Renal cortex interstitium (tissue), 11 donors: ENCODE results near the gene SORD. TPM values are rescaled to one million over a fixed set of nuclear protein-coding genes. Genes with fewer than 3 reads are reported as not detected.
"Not testable (repeated sequence)": the region's sequence is repeated elsewhere in the genome, so short reads cannot be mapped to it uniquely, and the experiment has no call there.

Experiments
- DNase-seq, 11 donors: peaks; one replicate each; pipeline ENCODE4 v3.0.0-alpha.2; 2013; ENCODE audit warnings: low read depth in 9 of 11, low spot score in 4 of 11; ENCODE audit errors: extremely low read depth in 1 of 11
- polyA plus RNA-seq, 3 donors: library from polyadenylated mRNA; unstranded; fragments of 120-200 nt; gene quantifications; one replicate each; pipeline ENCODE4 v1.2.1, GENCODE V29; 2013; ENCODE audit not compliant: insufficient read length in 3 of 3

The SORD gene
- polyA plus RNA-seq, 3 donors, result 38.1 to 44.3 (median 41.7) TPM

GRCh38 chr15:45088801-45089711 is 66.1 kb downstream of the SORD start:
- DNase-seq, result no peak

- DNase-seq, result no peak
Measured at GRCh38 chr15:45089712-45090373, 66.8 kb downstream of the SORD start.

GRCh38 chr15:45091161-45091560 is 68.2 kb downstream of the SORD start:
- DNase-seq, result no peak

- no peak for DNase-seq
Measured at GRCh38 chr15:45091576-45091975, 68.6 kb downstream of the SORD start.

GRCh38 chr15:45093013-45093412 is 70.0 kb downstream of the SORD start:
- DNase-seq, result no peak

GRCh38 chr15:45093622-45094357 is 70.8 kb downstream of the SORD start:
- no peak for DNase-seq

GRCh38 chr15:45094358-45094730 is 71.3 kb downstream of the SORD start:
- no peak for DNase-seq

GRCh38 chr15:45095661-45096060 is 72.7 kb downstream of the SORD start:
- no peak for DNase-seq

- no peak for DNase-seq
Measured at GRCh38 chr15:45097466-45097865, 74.5 kb downstream of the SORD start.

- no peak for DNase-seq
Measured at GRCh38 chr15:45099549-45100165, 76.7 kb downstream of the SORD start.

- no peak for DNase-seq
Measured at GRCh38 chr15:45100884-45101625, 78.1 kb downstream of the SORD start.

- DNase-seq, result no peak
Measured at GRCh38 chr15:45101749-45102148, 78.8 kb downstream of the SORD start.

- DNase-seq, result no peak
Measured at GRCh38 chr15:45102226-45102625, 79.2 kb downstream of the SORD start.

GRCh38 chr15:45104170-45104569 is 81.2 kb downstream of the SORD start:
- DNase-seq, result not testable (repeated sequence)

GRCh38 chr15:45105586-45105985 is 82.6 kb downstream of the SORD start:
- no peak for DNase-seq

- no peak for DNase-seq
Measured at GRCh38 chr15:45106002-45106790, 83.2 kb downstream of the SORD start.

GRCh38 chr15:45107941-45108630 is 85.1 kb downstream of the SORD start:
- DNase-seq, result no peak
